ENCODE measurements around the gene EZH2.

GRCh38 chr7:148821422-148821821 is 62.7 kb downstream of the EZH2 start:
- TF ChIP-seq, protein P1, sequence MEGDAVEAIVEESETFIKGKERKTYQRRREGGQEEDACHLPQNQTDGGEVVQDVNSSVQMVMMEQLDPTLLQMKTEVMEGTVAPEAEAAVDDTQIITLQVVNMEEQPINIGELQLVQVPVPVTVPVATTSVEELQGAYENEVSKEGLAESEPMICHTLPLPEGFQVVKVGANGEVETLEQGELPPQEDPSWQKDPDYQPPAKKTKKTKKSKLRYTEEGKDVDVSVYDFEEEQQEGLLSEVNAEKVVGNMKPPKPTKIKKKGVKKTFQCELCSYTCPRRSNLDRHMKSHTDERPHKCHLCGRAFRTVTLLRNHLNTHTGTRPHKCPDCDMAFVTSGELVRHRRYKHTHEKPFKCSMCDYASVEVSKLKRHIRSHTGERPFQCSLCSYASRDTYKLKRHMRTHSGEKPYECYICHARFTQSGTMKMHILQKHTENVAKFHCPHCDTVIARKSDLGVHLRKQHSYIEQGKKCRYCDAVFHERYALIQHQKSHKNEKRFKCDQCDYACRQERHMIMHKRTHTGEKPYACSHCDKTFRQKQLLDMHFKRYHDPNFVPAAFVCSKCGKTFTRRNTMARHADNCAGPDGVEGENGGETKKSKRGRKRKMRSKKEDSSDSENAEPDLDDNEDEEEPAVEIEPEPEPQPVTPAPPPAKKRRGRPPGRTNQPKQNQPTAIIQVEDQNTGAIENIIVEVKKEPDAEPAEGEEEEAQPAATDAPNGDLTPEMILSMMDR (conservative IDR thresholded peaks at IDR 0.05; ENCODE audit: low read length), result no peak
- no peak for TF ChIP-seq EZH2phosphoT487 (IDR thresholded peaks at IDR 0.05; ENCODE audit: borderline replicate concordance, low read depth, low read length)

Measured in OCI-LY7 (cell line).